Neuronal stem cell (in vitro differentiated cells): ENCODE measurements around the gene HOXB3.

Experiments used
- DNase-seq: peaks from one replicate; pipeline ENCODE4 v3.0.0-alpha.2; 2013; ENCODE audit warnings: low spot score
- H2AFZ ChIP-seq: one replicate; pipeline ENCODE4 v1.6.1; 2013; ENCODE audit warnings: mild to moderate bottlenecking, low read length, inconsistent platforms
- H2AK5ac ChIP-seq: 2 replicates; pipeline ENCODE4 v1.6.1; 2013; ENCODE audit warnings: low read depth, mild to moderate bottlenecking, inconsistent platforms, low read length, moderate library complexity, mixed read lengths
- H2BK120ac ChIP-seq: 2 replicates; pipeline ENCODE4 v1.6.1; 2013; ENCODE audit warnings: low read depth, mild to moderate bottlenecking, inconsistent platforms, low read length, moderate library complexity, mixed read lengths
- H2BK12ac ChIP-seq: one replicate; pipeline ENCODE4 v1.6.1; 2013; ENCODE audit warnings: low read length, inconsistent platforms
- H2BK15ac ChIP-seq: 2 replicates; pipeline ENCODE4 v1.6.1; 2013; ENCODE audit warnings: mild to moderate bottlenecking, low read length, inconsistent platforms, mixed read lengths
- H2BK5ac ChIP-seq: one replicate; pipeline ENCODE4 v1.6.1; 2013; ENCODE audit warnings: inconsistent platforms, mild to moderate bottlenecking, low read length, moderate library complexity
- H3K14ac ChIP-seq: one replicate; pipeline ENCODE4 v1.6.1; 2013; ENCODE audit warnings: low read length, inconsistent platforms
- H3K18ac ChIP-seq: 2 replicates; pipeline ENCODE4 v1.6.1; 2013; ENCODE audit warnings: low read length, inconsistent platforms
- H3K23ac ChIP-seq: 2 replicates; pipeline ENCODE4 v1.6.1; 2013; ENCODE audit warnings: low read depth, mild to moderate bottlenecking, mixed read lengths, low read length, inconsistent platforms; ENCODE audit not compliant: poor library complexity
- H3K27ac ChIP-seq: replicated peaks from 3 replicates; pipeline ENCODE4 v1.5.1; 2013; ENCODE audit warnings: low read length, inconsistent platforms
- H3K27me3 ChIP-seq, 3 experiments: 2 replicates each; pipeline ENCODE4 v1.6.1; 2013; ENCODE audit warnings: low read length in 3 of 3, mild to moderate bottlenecking in 2 of 3, inconsistent platforms in 1 of 3, low read depth in 1 of 3, mixed read lengths in 1 of 3, moderate library complexity in 1 of 3; ENCODE audit not compliant: control insufficient read depth in 3 of 3, insufficient read depth in 3 of 3
- H3K36me3 ChIP-seq, 2 donors: replicated peaks in 1 of 2; 2 replicates each; pipeline ENCODE4 v1.6.1; 2013; ENCODE audit warnings: low read length in 2 of 2; ENCODE audit not compliant: control insufficient read depth in 2 of 2, insufficient read depth in 2 of 2
- H3K4ac ChIP-seq: 2 replicates; pipeline ENCODE4 v1.6.1; 2013; ENCODE audit warnings: inconsistent platforms, mild to moderate bottlenecking, low read length, moderate library complexity
- H3K4me1 ChIP-seq, 2 donors: 1 replicate in 1 of 2; 2 replicates in 1 of 2; pipeline ENCODE4 v1.6.1; 2013; ENCODE audit warnings: low read length in 2 of 2, low read depth in 1 of 2; ENCODE audit not compliant: control insufficient read depth in 2 of 2, insufficient read depth in 1 of 2
- H3K4me2 ChIP-seq: one replicate; pipeline ENCODE4 v1.6.1; 2013; ENCODE audit warnings: mild to moderate bottlenecking, low read length, inconsistent platforms; ENCODE audit not compliant: insufficient read depth, poor library complexity, severe bottlenecking
- H3K4me3 ChIP-seq, 2 donors: 2 replicates each; pipeline ENCODE4 v1.5.1; 2013; ENCODE audit warnings: low read length in 2 of 2, mild to moderate bottlenecking in 2 of 2, inconsistent platforms in 1 of 2, moderate library complexity in 1 of 2
- H3K79me1 ChIP-seq: one replicate; pipeline ENCODE4 v1.6.1; 2013; ENCODE audit warnings: low read depth, mild to moderate bottlenecking, inconsistent platforms, low read length, moderate library complexity
- H3K9ac ChIP-seq: one replicate; pipeline ENCODE4 v1.6.1; 2013; ENCODE audit warnings: mild to moderate bottlenecking, low read depth, low read length, inconsistent platforms; ENCODE audit not compliant: poor library complexity
- H3K9me3 ChIP-seq, 2 donors: replicated peaks in 1 of 2; 2 replicates each; pipeline versions ENCODE3 to v1.6.1; 2013; ENCODE audit warnings: low read length in 2 of 2, mild to moderate bottlenecking in 2 of 2, inconsistent platforms in 1 of 2, low read depth in 1 of 2, mixed read lengths in 1 of 2, moderate library complexity in 1 of 2; ENCODE audit not compliant: control insufficient read depth in 2 of 2, insufficient read depth in 1 of 2
- H4K8ac ChIP-seq: one replicate; pipeline ENCODE4 v1.6.1; 2013; ENCODE audit warnings: low read depth, mild to moderate bottlenecking, inconsistent platforms, low read length, moderate library complexity
- H4K91ac ChIP-seq: one replicate; pipeline ENCODE4 v1.6.1; 2013; ENCODE audit warnings: low read length, low read depth, mild to moderate bottlenecking, inconsistent platforms; ENCODE audit not compliant: poor library complexity
- WGBS, 2 donors: extraction: QIAGEN DNeasy Blood & Tissue Kit; methylation state at CpG; one replicate each; pipeline ENCODE4 v1.1.7; 2013; ENCODE audit warnings: missing lambda C conversion rate in 2 of 2, mixed read lengths in 1 of 2; ENCODE audit not compliant: insufficient read length in 2 of 2, insufficient replicate concordance in 1 of 2; ENCODE audit errors: extremely low coverage in 2 of 2; 5-methylcytosine and 5-hydroxymethylcytosine counted together

Gene HOXB3

DNA sequence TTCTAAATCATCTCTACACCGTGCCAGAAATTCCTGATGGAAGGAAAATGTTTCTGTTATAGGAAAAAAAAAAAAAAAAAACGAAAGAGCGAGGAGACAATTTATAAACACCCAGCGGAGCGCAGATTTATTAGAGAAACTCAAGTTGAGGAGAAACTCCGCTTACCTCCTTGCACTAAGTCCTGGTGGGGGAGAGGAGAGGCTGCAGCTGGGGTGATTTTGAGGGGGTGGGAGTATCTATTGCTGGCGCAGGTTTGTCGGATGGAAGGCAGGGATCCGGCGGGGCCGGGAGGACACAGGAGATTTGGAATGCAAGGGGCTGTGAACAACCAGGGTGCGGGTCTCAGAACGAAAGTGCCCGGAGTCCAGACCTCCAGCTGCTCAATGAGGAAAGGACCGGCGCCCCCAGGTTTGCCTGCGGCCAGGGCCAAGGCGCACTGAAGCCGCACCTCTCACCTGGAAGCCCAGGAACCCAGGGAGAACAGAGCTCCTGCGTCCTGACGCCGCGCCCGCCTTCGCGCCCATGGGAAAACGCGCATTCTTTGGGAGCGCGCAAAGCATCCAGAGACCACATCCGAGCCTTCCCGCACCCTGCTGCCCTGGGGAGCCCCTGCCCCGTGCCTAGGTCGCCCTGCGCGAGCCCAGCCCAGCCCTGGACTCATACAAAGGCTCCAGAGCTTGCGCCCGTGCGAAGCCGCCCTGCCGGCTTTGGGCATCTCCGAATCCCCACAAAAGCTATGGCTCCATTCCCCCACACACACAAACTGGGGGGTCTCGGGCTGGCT, 27.6 kb upstream of the HOXB3 start:
- H3K4me3 ChIP-seq: no peak overlapping the region
- H3K14ac ChIP-seq: no peak overlapping the region
- no peak overlapping the region for H2BK12ac ChIP-seq
- WGBS, 2 donors: no CpG with 5 or more reads among the region's 43 CpGs
- no peak overlapping the region for H3K27ac ChIP-seq
- H2AK5ac ChIP-seq: no peak overlapping the region
- H3K36me3 ChIP-seq: no peaks in the 10 kb centered on the region
- no peak overlapping the region for H3K4me2 ChIP-seq
- peaks cover 0 to 3% of the 10 kb centered on the region in 2 donors for H3K4me1 ChIP-seq
- no peak overlapping the region for H3K18ac ChIP-seq
- H3K23ac ChIP-seq: peak overlapping the region; percentile 62
- no peaks in the 10 kb centered on the region for H3K79me1 ChIP-seq
- peak overlapping the region; percentile 26 for H4K8ac ChIP-seq
- no peak overlapping the region for H4K91ac ChIP-seq
- H3K9me3 ChIP-seq: peaks cover 0 to 10% of the 10 kb centered on the region in 2 donors
- H2BK5ac ChIP-seq: no peak overlapping the region
- H3K4ac ChIP-seq: no peak overlapping the region
- H3K9ac ChIP-seq: no peak overlapping the region
- no peak for DNase-seq
- H2AFZ ChIP-seq: no peak overlapping the region
- no peak overlapping the region for H2BK120ac ChIP-seq
- no peak overlapping the region for H2BK15ac ChIP-seq
- peaks cover 74 to 99% (median 99%) of the 10 kb centered on the region in 3 experiments for H3K27me3 ChIP-seq

GRCh38 chr17:48616717-48617470, 26.9 kb upstream of the HOXB3 start:
- no peak overlapping the region for H3K27ac ChIP-seq
- WGBS, 2 donors: no CpG with 5 or more reads among the region's 15 CpGs
- H2AFZ ChIP-seq: no peak overlapping the region

GRCh38 chr17:48615963-48616716, 26.1 kb upstream of the HOXB3 start:
- H3K79me1 ChIP-seq: no peaks in the 10 kb centered on the region
- no peak overlapping the region for H2BK5ac ChIP-seq
- no peak overlapping the region for H3K23ac ChIP-seq
- no peak overlapping the region for H4K8ac ChIP-seq
- H2BK15ac ChIP-seq: no peak overlapping the region
- no peak overlapping the region for H3K9ac ChIP-seq
- no peak overlapping the region for H2BK120ac ChIP-seq
- DNase-seq: no peak
- no peak overlapping the region for H2BK12ac ChIP-seq
- H2AFZ ChIP-seq: no peak overlapping the region
- peaks cover 0 to 5% of the 10 kb centered on the region in 2 donors for H3K9me3 ChIP-seq
- H3K4me2 ChIP-seq: no peak overlapping the region
- H3K27ac ChIP-seq: no peak overlapping the region
- peaks cover 73 to 99% (median 99%) of the 10 kb centered on the region in 3 experiments for H3K27me3 ChIP-seq
- no peak overlapping the region for H3K18ac ChIP-seq
- no peaks in the 10 kb centered on the region for H3K36me3 ChIP-seq
- H2AK5ac ChIP-seq: no peak overlapping the region
- no peak overlapping the region for H3K14ac ChIP-seq
- H3K4ac ChIP-seq: no peak overlapping the region
- no peak overlapping the region for H3K4me3 ChIP-seq
- WGBS, 2 donors: no CpG with 5 or more reads among the region's 17 CpGs
- peaks cover 0 to 3% of the 10 kb centered on the region in 2 donors for H3K4me1 ChIP-seq
- no peak overlapping the region for H4K91ac ChIP-seq

More at GRCh38 chr17:48616717-48617470, 26.9 kb upstream of the HOXB3 start:
- Histone ChIP-seq H3K18ac (no peak overlapping the region), H3K4ac (no peak overlapping the region), H3K9ac (no peak overlapping the region), H4K91ac (no peak overlapping the region), H2BK5ac (no peak overlapping the region), H3K4me3 (no peak overlapping the region), H3K14ac (no peak overlapping the region), H3K36me3 (no peaks in the 10 kb centered on the region), H2BK15ac (no peak overlapping the region), H3K4me1 (peaks cover 0 to 3% of the 10 kb centered on the region in 2 donors), H3K79me1 (no peaks in the 10 kb centered on the region), H2BK12ac (no peak overlapping the region), H3K4me2 (no peak overlapping the region), H2BK120ac (no peak overlapping the region), H3K9me3 (peaks cover 0 to 7% of the 10 kb centered on the region in 2 donors), H3K27me3 (peaks cover 74 to 99% (median 99%) of the 10 kb centered on the region in 3 experiments), H2AK5ac (no peak overlapping the region), H4K8ac (no peak overlapping the region), H3K23ac (no peak overlapping the region)
- DNase-seq: no peak
